Smooth muscle cell (in vitro differentiated cells): ENCODE measurements around the gene TTR. TPM values are rescaled to one million over a fixed set of nuclear protein-coding genes. Genes with fewer than 3 reads are reported as not detected.

ENCODE experiments used
- DNase-seq: peaks from one replicate; lab custom pipeline; 2025; ENCODE audit not compliant: unreplicated experiment; lab: John Stamatoyannopoulos, UW
- H2AFZ ChIP-seq: fragments of 200-600 bp; sonication (generic); 2 replicates; pipeline ENCODE4 v1.6.0; 2016; ENCODE audit warnings: antibody characterized with exemption, low read depth, mild to moderate bottlenecking
- H3F3A ChIP-seq: fragments of 200-600 bp; sonication (generic); 2 replicates; pipeline ENCODE4 v1.6.0; 2017; ENCODE audit warnings: antibody characterized with exemption, low read depth
- H3K27ac ChIP-seq: fragments of 200-600 bp; sonication (generic); 2 replicates; pipeline ENCODE4 v1.5.1; 2016; ENCODE audit warnings: low read depth, mild to moderate bottlenecking
- H3K27me3 ChIP-seq: fragments of 200-600 bp; sonication (generic); 2 replicates; pipeline ENCODE4 v1.6.1; 2016; ENCODE audit warnings: low read depth, mild to moderate bottlenecking
- H3K36me3 ChIP-seq: fragments of 200-600 bp; sonication (generic); 2 replicates; pipeline ENCODE4 v1.5.1; 2016; ENCODE audit warnings: low read depth
- H3K4me1 ChIP-seq: fragments of 200-600 bp; sonication (generic); 2 replicates; pipeline ENCODE4 v1.5.1; 2016; ENCODE audit warnings: low read depth
- H3K4me2 ChIP-seq: fragments of 200-600 bp; sonication (generic); 2 replicates; pipeline ENCODE4 v1.6.0; 2016; ENCODE audit warnings: mild to moderate bottlenecking
- H3K4me3 ChIP-seq: fragments of 200-600 bp; sonication (generic); 2 replicates; pipeline ENCODE4 v1.5.1; 2016; ENCODE audit warnings: mild to moderate bottlenecking
- H3K79me2 ChIP-seq: fragments of 200-600 bp; sonication (generic); 2 replicates; pipeline ENCODE4 v1.6.0; 2016; ENCODE audit warnings: low read depth, mild to moderate bottlenecking
- H3K9ac ChIP-seq: fragments of 200-600 bp; sonication (generic); 2 replicates; pipeline ENCODE4 v1.6.0; 2016; ENCODE audit warnings: low read depth
- H3K9me3 ChIP-seq: fragments of 200-600 bp; sonication (generic); replicated peaks from 2 replicates; pipeline ENCODE4 v1.5.1; 2016; ENCODE audit warnings: low read depth
- H4K20me1 ChIP-seq: fragments of 200-600 bp; sonication (generic); 2 replicates; pipeline ENCODE4 v1.6.0; 2016; ENCODE audit warnings: low read depth
- WGBS: methylation state at CpG from one replicate; pipeline ENCODE4 v1.1.7; 2016; ENCODE audit warnings: low lambda C conversion rate; 5-methylcytosine and 5-hydroxymethylcytosine counted together
- polyA plus RNA-seq: library from polyadenylated mRNA; unstranded; fragments of >200 nt; fragmentation: Nextera tagmentation; extraction: Ambion mirVana; gene quantifications from 2 replicates; pipeline ENCODE4 v1.2.1, GENCODE V29; 2016
- total RNA-seq: library from RNA; depleted of rRNA; stranded (reverse); fragments of >200 nt; gene quantifications from 2 replicates; pipeline ENCODE4 v1.2.3, GENCODE V29; 2014
- TF ChIP-seq, protein P1 (sequence below): fragments of 200-600 bp; sonication (generic); IDR thresholded peaks from 2 replicates; pipeline ENCODE4 v1.5.1; 2017; ENCODE audit warnings: borderline replicate concordance, mild to moderate bottlenecking, antibody characterized with exemption; ENCODE audit not compliant: insufficient read depth, poor library complexity, severe bottlenecking

The TTR gene
- total and polyA plus RNA-seq, 2 experiments from 2014 or later = 2.6 TPM; not detected in 1

GRCh38 chr18:31637445-31637844, 45.8 kb downstream of the TTR start:
- Histone ChIP-seq H3K4me1 (no peaks in the 10 kb centered on the region), H3K27ac (no peak overlapping the region), H3K36me3 (peaks cover 7% of the 10 kb centered on the region), H3K27me3 (no peaks in the 10 kb centered on the region), H4K20me1 (no peaks in the 10 kb centered on the region), H3K9me3 (no peaks in the 10 kb centered on the region), H3K79me2 (no peaks in the 10 kb centered on the region), H3K4me3 (no peak overlapping the region), H3K4me2 (no peak overlapping the region), H3F3A (no peaks in the 10 kb centered on the region), H2AFZ (no peak overlapping the region), H3K9ac (no peak overlapping the region)
- TF ChIP-seq, protein P1, sequence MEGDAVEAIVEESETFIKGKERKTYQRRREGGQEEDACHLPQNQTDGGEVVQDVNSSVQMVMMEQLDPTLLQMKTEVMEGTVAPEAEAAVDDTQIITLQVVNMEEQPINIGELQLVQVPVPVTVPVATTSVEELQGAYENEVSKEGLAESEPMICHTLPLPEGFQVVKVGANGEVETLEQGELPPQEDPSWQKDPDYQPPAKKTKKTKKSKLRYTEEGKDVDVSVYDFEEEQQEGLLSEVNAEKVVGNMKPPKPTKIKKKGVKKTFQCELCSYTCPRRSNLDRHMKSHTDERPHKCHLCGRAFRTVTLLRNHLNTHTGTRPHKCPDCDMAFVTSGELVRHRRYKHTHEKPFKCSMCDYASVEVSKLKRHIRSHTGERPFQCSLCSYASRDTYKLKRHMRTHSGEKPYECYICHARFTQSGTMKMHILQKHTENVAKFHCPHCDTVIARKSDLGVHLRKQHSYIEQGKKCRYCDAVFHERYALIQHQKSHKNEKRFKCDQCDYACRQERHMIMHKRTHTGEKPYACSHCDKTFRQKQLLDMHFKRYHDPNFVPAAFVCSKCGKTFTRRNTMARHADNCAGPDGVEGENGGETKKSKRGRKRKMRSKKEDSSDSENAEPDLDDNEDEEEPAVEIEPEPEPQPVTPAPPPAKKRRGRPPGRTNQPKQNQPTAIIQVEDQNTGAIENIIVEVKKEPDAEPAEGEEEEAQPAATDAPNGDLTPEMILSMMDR = no peak
- 98% methylated on average over 3 of the region's 3 CpGs for WGBS
- DNase-seq = no peak

DNA sequence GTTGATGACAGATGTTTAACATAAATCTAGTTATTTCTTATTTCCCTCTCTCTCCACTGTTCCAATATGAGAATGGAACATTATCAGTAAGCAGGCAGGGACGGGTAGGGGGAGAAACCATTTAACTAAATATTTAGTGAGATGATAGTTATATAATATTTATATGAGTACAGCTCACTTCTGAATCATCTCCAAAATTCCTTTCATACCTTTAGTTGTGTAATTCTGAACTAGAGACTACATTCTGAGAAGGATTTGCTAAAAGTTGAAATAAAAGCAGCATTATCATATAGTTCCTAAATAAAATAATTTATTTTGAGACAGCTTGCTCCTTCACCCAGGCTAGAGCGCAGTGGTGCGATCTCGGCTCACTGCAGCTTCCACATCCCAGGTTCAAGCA, 51.3 kb downstream of the TTR start:
- no peaks in the 10 kb centered on the region for H4K20me1 ChIP-seq
- H3K79me2 ChIP-seq = no peaks in the 10 kb centered on the region
- no peak overlapping the region for H3K27ac ChIP-seq
- no peak overlapping the region for H2AFZ ChIP-seq
- no peaks in the 10 kb centered on the region for H3K9me3 ChIP-seq
- TF ChIP-seq, protein P1 = no peak
- DNase-seq = no peak
- no peaks in the 10 kb centered on the region for H3K36me3 ChIP-seq
- WGBS = 90% methylated on average over 4 of the region's 4 CpGs
- no peaks in the 10 kb centered on the region for H3K27me3 ChIP-seq
- no peak overlapping the region for H3K9ac ChIP-seq
- H3K4me1 ChIP-seq = peaks cover 4% of the 10 kb centered on the region
- H3K4me3 ChIP-seq = no peak overlapping the region
- H3K4me2 ChIP-seq = peak overlapping the region; percentile 6
- H3F3A ChIP-seq = no peaks in the 10 kb centered on the region

DNA sequence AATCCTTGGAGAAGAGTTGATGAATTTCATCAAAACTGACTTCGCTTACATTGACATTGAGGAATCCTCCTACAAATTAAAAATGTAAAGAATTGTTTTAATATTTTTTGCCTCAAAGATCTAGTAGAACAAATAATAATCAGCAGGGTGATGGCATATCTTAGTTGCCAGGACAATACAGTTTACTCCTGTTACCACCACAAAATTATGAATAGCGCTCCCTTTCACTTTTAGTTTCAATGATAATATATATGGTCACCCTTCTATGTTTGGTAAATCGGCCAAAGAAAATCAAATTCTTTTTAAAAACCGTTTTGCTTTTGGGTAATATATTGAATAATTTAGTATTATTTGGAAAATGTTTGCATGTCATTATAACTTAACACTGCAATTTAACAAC, 53.7 kb downstream of the TTR start:
- H3K4me3 ChIP-seq = no peak overlapping the region
- H2AFZ ChIP-seq = no peak overlapping the region
- no peaks in the 10 kb centered on the region for H4K20me1 ChIP-seq
- no peaks in the 10 kb centered on the region for H3K27me3 ChIP-seq
- TF ChIP-seq, protein P1 = no peak
- H3K9ac ChIP-seq = no peak overlapping the region
- H3F3A ChIP-seq = peaks cover 7% of the 10 kb centered on the region
- no peaks in the 10 kb centered on the region for H3K36me3 ChIP-seq
- H3K4me1 ChIP-seq = peaks cover 12% of the 10 kb centered on the region
- H3K9me3 ChIP-seq = no peaks in the 10 kb centered on the region
- no peaks in the 10 kb centered on the region for H3K79me2 ChIP-seq
- no peak overlapping the region for H3K4me2 ChIP-seq
- H3K27ac ChIP-seq = no peak overlapping the region
- DNase-seq = no peak
- WGBS = 97% methylated on average over 4 of the region's 4 CpGs

- Histone ChIP-seq H3F3A (peaks cover 7% of the 10 kb centered on the region), H3K27ac (peak overlapping the region; percentile 46), H3K9ac (no peak overlapping the region), H3K4me3 (no peak overlapping the region), H3K27me3 (no peaks in the 10 kb centered on the region), H3K4me2 (peak overlapping the region; percentile 50), H3K4me1 (peaks cover 12% of the 10 kb centered on the region), H4K20me1 (no peaks in the 10 kb centered on the region), H3K9me3 (no peaks in the 10 kb centered on the region), H3K36me3 (no peaks in the 10 kb centered on the region), H2AFZ (no peak overlapping the region), H3K79me2 (no peaks in the 10 kb centered on the region)
- DNase-seq = no peak
- TF ChIP-seq, protein P1 = no peak
- 47% methylated on average over 7 of the region's 7 CpGs for WGBS
Observed at GRCh38 chr18:31646332-31647126, 54.9 kb downstream of the TTR start.
